Kidney epithelial cell (primary cell): Measurements from ENCODE around the gene MMP11. TPM values are rescaled to one million over a fixed set of nuclear protein-coding genes. Genes with fewer than 3 reads are reported as not detected.

Experiments
- DNase-seq: peaks from one replicate; pipeline ENCODE4 v3.0.0-alpha.2; 2010; ENCODE audit warnings: low read depth
- H3K27me3 ChIP-seq: 2 replicates; pipeline ENCODE4 v1.6.0; 2011; ENCODE audit warnings: low read length; ENCODE audit not compliant: control insufficient read depth, insufficient read depth
- H3K36me3 ChIP-seq: 2 replicates; pipeline ENCODE4 v1.5.1; 2011; ENCODE audit warnings: low read length; ENCODE audit not compliant: control insufficient read depth, insufficient read depth
- H3K4me3 ChIP-seq: 2 replicates; pipeline ENCODE4 v1.5.1; 2011; ENCODE audit warnings: low read depth, mild to moderate bottlenecking, control low read depth, low read length
- total RNA-seq: library from RNA; depleted of rRNA; stranded (reverse); fragments of >200 nt; gene quantifications from 2 replicates; pipeline ENCODE4 v1.2.3, GENCODE V29; 2015
- TF ChIP-seq, protein P1 (sequence below): IDR thresholded peaks from 2 replicates; pipeline ENCODE4 v1.5.1; 2011; ENCODE audit warnings: mild to moderate bottlenecking, moderate library complexity, low read length, control low read depth, inconsistent platforms; ENCODE audit not compliant: insufficient read depth, poor library complexity, severe bottlenecking

Gene MMP11
- total RNA-seq, 1 donor from 2014 or later: 41.9 TPM

DNA sequence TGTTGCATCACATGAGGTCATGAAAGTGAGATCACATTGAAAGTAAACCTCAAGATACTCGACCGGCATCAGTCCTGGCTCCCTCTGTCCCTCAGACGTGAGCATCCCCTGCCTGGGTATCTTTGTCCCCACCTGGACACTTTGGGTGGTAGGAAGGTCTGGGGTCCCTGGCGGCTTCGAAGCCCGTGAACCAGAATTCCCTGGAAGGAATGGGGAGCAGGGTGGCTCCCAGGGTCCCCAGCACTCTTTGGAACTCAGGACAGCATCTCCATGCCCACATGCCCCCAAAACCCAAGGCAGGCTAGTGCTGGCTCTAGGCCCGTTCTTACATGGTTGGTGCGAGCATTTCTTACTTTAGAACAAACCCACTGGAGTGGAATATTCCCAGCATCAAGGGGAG, 58.6 kb downstream of the MMP11 start:
- no peak overlapping the region for H3K4me3 ChIP-seq
- no peak for DNase-seq
- H3K36me3 ChIP-seq: peaks cover 5% of the 10 kb centered on the region
- H3K27me3 ChIP-seq: no peaks in the 10 kb centered on the region
- TF ChIP-seq, protein P1, sequence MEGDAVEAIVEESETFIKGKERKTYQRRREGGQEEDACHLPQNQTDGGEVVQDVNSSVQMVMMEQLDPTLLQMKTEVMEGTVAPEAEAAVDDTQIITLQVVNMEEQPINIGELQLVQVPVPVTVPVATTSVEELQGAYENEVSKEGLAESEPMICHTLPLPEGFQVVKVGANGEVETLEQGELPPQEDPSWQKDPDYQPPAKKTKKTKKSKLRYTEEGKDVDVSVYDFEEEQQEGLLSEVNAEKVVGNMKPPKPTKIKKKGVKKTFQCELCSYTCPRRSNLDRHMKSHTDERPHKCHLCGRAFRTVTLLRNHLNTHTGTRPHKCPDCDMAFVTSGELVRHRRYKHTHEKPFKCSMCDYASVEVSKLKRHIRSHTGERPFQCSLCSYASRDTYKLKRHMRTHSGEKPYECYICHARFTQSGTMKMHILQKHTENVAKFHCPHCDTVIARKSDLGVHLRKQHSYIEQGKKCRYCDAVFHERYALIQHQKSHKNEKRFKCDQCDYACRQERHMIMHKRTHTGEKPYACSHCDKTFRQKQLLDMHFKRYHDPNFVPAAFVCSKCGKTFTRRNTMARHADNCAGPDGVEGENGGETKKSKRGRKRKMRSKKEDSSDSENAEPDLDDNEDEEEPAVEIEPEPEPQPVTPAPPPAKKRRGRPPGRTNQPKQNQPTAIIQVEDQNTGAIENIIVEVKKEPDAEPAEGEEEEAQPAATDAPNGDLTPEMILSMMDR: no peak

DNA sequence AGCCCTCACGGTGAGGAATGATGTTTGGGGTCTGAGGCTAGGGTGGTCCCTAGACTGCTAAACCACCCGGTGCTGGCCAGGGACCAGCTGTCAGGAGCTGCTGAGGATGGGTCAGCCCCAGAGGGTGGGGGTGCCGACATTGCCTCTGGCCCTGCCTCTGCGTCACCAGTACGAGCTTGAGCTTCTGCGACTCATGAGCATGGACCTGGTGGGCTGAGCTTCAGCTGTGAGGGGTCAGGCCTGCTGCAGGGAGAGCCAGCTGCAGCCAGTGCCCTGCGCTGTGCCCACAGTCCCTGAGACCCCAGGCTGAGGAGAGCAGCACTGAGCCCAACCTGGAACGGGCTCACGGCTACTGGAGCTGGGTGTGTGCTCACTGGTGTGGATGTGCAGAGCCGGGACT, 59.1 kb downstream of the MMP11 start:
- Histone ChIP-seq H3K4me3 (no peak overlapping the region), H3K27me3 (no peaks in the 10 kb centered on the region), H3K36me3 (peaks cover 4% of the 10 kb centered on the region)
- no peak for DNase-seq
- TF ChIP-seq, protein P1: no peak

DNA sequence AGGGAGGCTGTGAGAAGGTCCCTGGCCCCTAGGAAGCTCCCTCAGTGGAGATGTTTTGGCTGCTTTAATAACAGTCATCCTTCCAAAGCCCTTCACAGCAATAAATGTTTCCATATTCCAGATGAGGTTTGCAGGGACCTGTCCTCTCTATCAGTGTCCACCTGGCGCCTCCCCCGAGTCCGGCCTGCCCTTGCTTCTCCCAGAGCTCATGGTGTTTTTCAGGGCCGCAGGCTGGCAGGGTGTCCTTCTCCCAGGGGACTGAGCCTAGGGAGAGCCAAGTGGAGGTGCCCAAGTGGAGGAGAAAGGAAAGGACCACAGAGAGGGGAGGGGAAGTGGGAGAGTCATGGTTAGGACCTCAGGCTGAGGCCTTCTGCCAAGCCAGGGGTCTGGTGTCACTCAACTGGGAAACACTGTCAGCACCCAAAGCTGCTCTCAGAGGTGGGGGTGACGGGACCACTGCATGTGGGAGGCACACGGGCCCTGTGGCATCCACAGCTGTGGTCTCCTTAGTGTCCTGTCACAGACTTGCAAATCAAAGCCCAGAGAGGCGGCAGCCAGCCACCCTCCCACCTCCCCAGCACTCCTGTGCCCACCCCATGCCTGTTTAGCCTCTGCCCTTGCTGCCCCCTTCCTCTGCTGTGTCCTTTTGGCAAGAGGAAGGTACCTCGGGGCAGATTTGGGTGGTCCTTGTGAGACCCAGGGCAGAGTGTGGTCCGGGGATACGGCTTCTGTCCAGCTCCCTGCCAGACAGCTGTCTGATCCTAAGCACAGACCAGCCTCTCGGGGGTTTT, 59.8 kb downstream of the MMP11 start:
- H3K4me3 ChIP-seq: no peak overlapping the region
- DNase-seq: no peak

DNA sequence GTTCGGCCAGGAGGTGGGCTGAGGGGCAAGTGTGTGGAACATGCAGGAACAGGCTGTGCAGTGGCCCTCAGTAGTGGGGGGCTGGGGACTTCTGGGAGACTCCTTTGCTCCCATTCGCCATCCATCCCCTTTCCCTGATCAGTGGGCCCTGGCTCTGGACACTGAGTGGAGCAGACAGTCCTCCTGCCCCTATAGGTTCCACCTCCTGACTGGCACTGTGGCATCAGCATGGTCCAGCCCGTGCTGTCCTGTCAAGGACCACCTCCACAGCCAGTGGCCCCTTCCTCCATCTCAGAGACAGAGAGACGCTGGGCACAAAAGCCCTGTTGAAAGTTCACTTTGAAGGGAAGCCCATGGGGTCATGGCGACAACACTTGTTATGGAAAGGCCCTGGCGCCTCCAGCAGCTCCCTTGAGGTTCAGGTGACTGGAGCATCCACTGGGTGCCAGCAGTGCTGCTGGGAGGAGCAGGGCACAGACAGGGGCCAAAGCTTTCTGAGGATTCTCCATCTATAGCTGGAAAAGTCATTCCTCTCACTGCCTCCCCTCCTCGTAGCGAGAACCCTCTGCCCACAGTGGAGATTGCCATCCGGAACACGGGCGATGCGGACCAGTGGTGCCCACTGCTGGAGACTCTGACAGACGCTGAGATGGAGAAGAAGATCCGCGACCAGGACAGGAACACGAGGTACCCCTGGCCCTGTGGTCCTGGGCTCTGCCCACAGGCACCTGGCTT, 60.5 kb downstream of the MMP11 start:
- no peak for DNase-seq
- peaks cover 2% of the 10 kb centered on the region for H3K36me3 ChIP-seq
- no peak overlapping the region for H3K4me3 ChIP-seq
- TF ChIP-seq, protein P1: no peak
- H3K27me3 ChIP-seq: no peaks in the 10 kb centered on the region

More for the DNA sequence above, 59.8 kb downstream of the MMP11 start:
- TF ChIP-seq, protein P1: no peak
- H3K36me3 ChIP-seq: peaks cover 4% of the 10 kb centered on the region
- no peaks in the 10 kb centered on the region for H3K27me3 ChIP-seq

Other genes with a start within 250 kb of the MMP11 start
- not detected in 2 replicates for gene IGLL1, start 192.6 kb upstream of the MMP11 start, total RNA-seq
- gene DRICH1, start 140.5 kb upstream of the MMP11 start, total RNA-seq: not detected in 2 replicates
- not detected in 2 replicates for gene RGL4, start 81.8 kb upstream of the MMP11 start, total RNA-seq
- 4.1 and 4.7 TPM in 2 replicates for gene ZNF70, start 21.7 kb upstream of the MMP11 start, total RNA-seq
- not detected in 2 replicates for gene VPREB3, start 18.4 kb upstream of the MMP11 start, total RNA-seq
- 0.34 TPM in 1 of 2 replicates, not detected in the other for gene C22orf15, start 9.9 kb upstream of the MMP11 start, total RNA-seq
- 13.5 and 21.0 TPM in 2 replicates for gene CHCHD10, start 4.9 kb upstream of the MMP11 start, total RNA-seq
- gene SMARCB1, start 14.1 kb downstream of the MMP11 start, total RNA-seq: 163 and 168 TPM in 2 replicates
- gene DERL3, start 66.2 kb downstream of the MMP11 start, total RNA-seq: 0.54 and 2.3 TPM in 2 replicates
- 22.4 and 28.4 TPM in 2 replicates for gene SLC2A11, start 85.0 kb downstream of the MMP11 start, total RNA-seq
- gene MIF, start 121.5 kb downstream of the MMP11 start, total RNA-seq: 606 and 627 TPM in 2 replicates
- 3.4 and 3.8 TPM in 2 replicates for gene GSTT2B, start 188.3 kb downstream of the MMP11 start, total RNA-seq
- gene DDTL, start 194.0 kb downstream of the MMP11 start, total RNA-seq: 0.75 and 1.2 TPM in 2 replicates
- gene DDT, start 201.6 kb downstream of the MMP11 start, total RNA-seq: 123 and 126 TPM in 2 replicates
- 0.50 and 1.2 TPM in 2 replicates for gene GSTT2, start 207.3 kb downstream of the MMP11 start, total RNA-seq
- not detected in 2 replicates for gene GSTT4, start 232.6 kb downstream of the MMP11 start, total RNA-seq
- 25.6 and 31.4 TPM in 2 replicates for gene CABIN1, start 238.5 kb downstream of the MMP11 start, total RNA-seq